HepG2 (cell line): ENCODE measurements around the gene HSD11B1L. TPM values are rescaled to one million over a fixed set of nuclear protein-coding genes. Genes with fewer than 3 reads are reported as not detected.
A peak's percentile ranks its signal among the peaks of the same experiment; 100 is the strongest.

Source experiments
- CREB3 ChIP-seq: sonication (generic); formaldehyde crosslinking; IDR thresholded peaks from 2 replicates; pipeline ENCODE4 v1.5.0; 2020; ENCODE audit warnings: missing genetic modification reagents
- DR1 ChIP-seq: sonication (generic); formaldehyde crosslinking; IDR thresholded peaks from 2 replicates; pipeline ENCODE4 v1.8.0; 2021; ENCODE audit warnings: mild to moderate bottlenecking, missing genetic modification reagents, inconsistent platforms
- EZH2 ChIP-seq: conservative IDR thresholded peaks from 2 replicates; pipeline ENCODE4 v1.6.1; 2012; ENCODE audit warnings: mild to moderate bottlenecking, low read depth, low read length, moderate library complexity
- GATA4 ChIP-seq: sonication (generic); IDR thresholded peaks from 2 replicates; pipeline ENCODE4 v1.6.1; 2016; ENCODE audit warnings: antibody characterized with exemption, low read depth, borderline replicate concordance
- NFKB2 ChIP-seq: sonication (generic); formaldehyde crosslinking; IDR thresholded peaks from 2 replicates; pipeline ENCODE4 v1.4.0; 2020; ENCODE audit warnings: missing genetic modification reagents, borderline replicate concordance
- NR2F2 ChIP-seq: IDR thresholded peaks from 2 replicates; pipeline ENCODE4 v1.6.1; 2012; ENCODE audit warnings: low read depth, inconsistent platforms, borderline replicate concordance
- PAX8 ChIP-seq: sonication (generic); formaldehyde crosslinking; IDR thresholded peaks from 2 replicates; pipeline ENCODE4 v1.8.0; 2022; ENCODE audit warnings: mild to moderate bottlenecking, missing genetic modification reagents, borderline replicate concordance
- THYN1 ChIP-seq: sonication (generic); formaldehyde crosslinking; IDR thresholded peaks from 2 replicates; pipeline ENCODE4 v1.8.1; 2023; ENCODE audit warnings: low read depth, mild to moderate bottlenecking, moderate library complexity, missing genetic modification reagents, borderline replicate concordance
- U2AF1 ChIP-seq: fragments of 200-400 bp; formaldehyde crosslinking; optimal IDR thresholded peaks from 2 replicates; pipeline ENCODE3; 2017; ENCODE audit warnings: mild to moderate bottlenecking, low read depth, low read length
- ZBTB38 ChIP-seq: sonication (generic); formaldehyde crosslinking; IDR thresholded peaks from 2 replicates; pipeline ENCODE4 v1.5.1; 2020; ENCODE audit warnings: mild to moderate bottlenecking, missing genetic modification reagents
- ZBTB7B ChIP-seq: sonication (generic); formaldehyde crosslinking; IDR thresholded peaks from 2 replicates; pipeline ENCODE4 v1.4.0; 2020; ENCODE audit warnings: missing genetic modification reagents
- ZC3H13 ChIP-seq: sonication (generic); formaldehyde crosslinking; IDR thresholded peaks from 2 replicates; pipeline ENCODE4 v1.8.1; 2023; ENCODE audit warnings: mild to moderate bottlenecking, missing genetic modification reagents, moderate library complexity
- ZFP82 ChIP-seq: sonication (generic); formaldehyde crosslinking; IDR thresholded peaks from 2 replicates; pipeline ENCODE4 v1.5.1; 2020; ENCODE audit warnings: mild to moderate bottlenecking, missing genetic modification reagents, borderline replicate concordance
- ZNF142 ChIP-seq: sonication (generic); formaldehyde crosslinking; IDR thresholded peaks from 2 replicates; pipeline ENCODE4 v1.4.0; 2020; ENCODE audit warnings: missing genetic modification reagents
- ZNF503 ChIP-seq: sonication (generic); formaldehyde crosslinking; IDR thresholded peaks from 2 replicates; pipeline ENCODE4 v1.4.0; 2020; ENCODE audit warnings: missing genetic modification reagents
- ZNF710 ChIP-seq: sonication (generic); formaldehyde crosslinking; IDR thresholded peaks from 2 replicates; pipeline ENCODE4 v1.5.0; 2020; ENCODE audit warnings: mild to moderate bottlenecking, missing genetic modification reagents, borderline replicate concordance
- ZNF781 ChIP-seq: sonication (generic); formaldehyde crosslinking; IDR thresholded peaks from 2 replicates; pipeline ENCODE4 v1.5.1; 2020; ENCODE audit warnings: borderline replicate concordance, mild to moderate bottlenecking, missing genetic modification reagents; ENCODE audit errors: not compliant biosample characterization
- polyA plus RNA-seq, 8 experiments: library from polyadenylated mRNA; depleted of rRNA in 3 of 8; stranded (reverse) in 7 of 8; unstranded in 1 of 8; fragments of >200 nt; fragmentation: Illumina TruSeq in 4 of 8; extraction: Trizol in 4 of 8; gene quantifications; 2 replicates each; pipeline versions ENCODE4 v1.2.1 to v1.2.3, GENCODE V29; 2011 to 2016; ENCODE audit warnings: low read depth in 4 of 8, missing spikeins in 1 of 8, mixed read lengths in 1 of 8; ENCODE audit not compliant: insufficient read depth in 1 of 8
- total RNA-seq, 5 experiments: library from RNA; depleted of rRNA; stranded (reverse); fragments of >200 nt; fragmentation: Illumina TruSeq; extraction: Trizol; gene quantifications; 2 replicates each; pipeline ENCODE4 v1.2.3, GENCODE V29; 2016; ENCODE audit warnings: low read depth in 1 of 5

HSD11B1L gene
- total and polyA plus RNA-seq, 2 of the 13 experiments (the other 11 are each of a cell fraction or from before 2014, with no cell fraction given): 2.8 to 3.9 TPM

- TF ChIP-seq ZNF142 (peak; percentile 77), THYN1 (CRISPR knock-in tag) (no peak), ZFP82 (CRISPR knock-in tag) (peak; percentile 95), DR1 (CRISPR knock-in tag) (peak; percentile 99), U2AF1 (peak; percentile 85), NR2F2 (peak; percentile 63; the same call in 1 of the 2 replicates), ZNF503 (CRISPR knock-in tag) (0 out of 2 replicates have a peak, but pooled peaks have one; percentile 63), ZC3H13 (CRISPR knock-in tag) (peak; percentile 49; the same call in 1 of the 2 replicates), EZH2 (no peak), GATA4 (peak; percentile 84), ZBTB7B (CRISPR knock-in tag) (0 out of 2 replicates have a peak, but pooled peaks have one; percentile 22), ZBTB38 (CRISPR knock-in tag) (peak; percentile 89; the same call in 1 of the 2 replicates), ZNF710 (CRISPR knock-in tag) (no peak; the same call in 1 of the 2 replicates), CREB3 (CRISPR knock-in tag) (0 out of 2 replicates have a peak, but pooled peaks have one; percentile 56), ZNF781 (peak; percentile 63), PAX8 (0 out of 2 replicates have a peak, but pooled peaks have one; percentile 41), NFKB2 (CRISPR knock-in tag) (peak; percentile 84; the same call in 1 of the 2 replicates)
Observed at GRCh38 chr19:5690125-5690954, 9.5 kb downstream of the HSD11B1L start, which contains the start of gene RPL36 (continued).
